ENCODE data around the gene POLA1.

Gene POLA1

GRCh38 chrX:24877854-24878650 lies 184.3 kb downstream of the POLA1 start:
- DNase-seq (ENCODE audit: low spot score), result no peak

GRCh38 chrX:24879679-24880078 lies 186.0 kb downstream of the POLA1 start:
- no peak for DNase-seq (ENCODE audit: low spot score)

- DNase-seq (ENCODE audit: low spot score), result no peak
Measured at GRCh38 chrX:24886916-24887315, 193.2 kb downstream of the POLA1 start.

GRCh38 chrX:24890677-24891076 lies 197.0 kb downstream of the POLA1 start:
- DNase-seq (ENCODE audit: low spot score), result no peak

GRCh38 chrX:24899391-24899790 lies 205.7 kb downstream of the POLA1 start:
- DNase-seq (ENCODE audit: low spot score), result peak; percentile 62

- DNase-seq (ENCODE audit: low spot score), result no peak
Measured at GRCh38 chrX:24900234-24900633, 206.5 kb downstream of the POLA1 start.

GRCh38 chrX:24902806-24903205 lies 209.1 kb downstream of the POLA1 start:
- DNase-seq (ENCODE audit: low spot score), result no peak

GRCh38 chrX:24918715-24919114 lies 225.0 kb downstream of the POLA1 start:
- no peak for DNase-seq (ENCODE audit: low spot score)

- no peak for DNase-seq (ENCODE audit: low spot score)
Measured at GRCh38 chrX:24920769-24921168, 227.1 kb downstream of the POLA1 start.

- no peak for DNase-seq (ENCODE audit: low spot score)
Measured at GRCh38 chrX:24925430-24925829, 231.7 kb downstream of the POLA1 start.

GRCh38 chrX:24927372-24927771 lies 233.7 kb downstream of the POLA1 start:
- DNase-seq (ENCODE audit: low spot score), result no peak

- no peak for DNase-seq (ENCODE audit: low spot score)
Measured at GRCh38 chrX:24928114-24928513, 234.4 kb downstream of the POLA1 start.

GRCh38 chrX:24934279-24934678 lies 240.6 kb downstream of the POLA1 start:
- no peak for DNase-seq (ENCODE audit: low spot score)

GRCh38 chrX:24945009-24945408 lies 251.3 kb downstream of the POLA1 start:
- no peak for DNase-seq (ENCODE audit: low spot score)

GRCh38 chrX:24946369-24946768 lies 252.7 kb downstream of the POLA1 start:
- no peak for DNase-seq (ENCODE audit: low spot score)

- DNase-seq (ENCODE audit: low spot score), result no peak
Measured at GRCh38 chrX:24954732-24955131, 261.0 kb downstream of the POLA1 start.

- DNase-seq (ENCODE audit: low spot score), result no peak
Measured at GRCh38 chrX:24955372-24955930, 261.7 kb downstream of the POLA1 start.

GRCh38 chrX:24956828-24957227 lies 263.1 kb downstream of the POLA1 start:
- no peak for DNase-seq (ENCODE audit: low spot score)

- DNase-seq (ENCODE audit: low spot score), result no peak
Measured at GRCh38 chrX:24961809-24962208, 268.1 kb downstream of the POLA1 start.

GRCh38 chrX:24963823-24964222 lies 270.1 kb downstream of the POLA1 start:
- no peak for DNase-seq (ENCODE audit: low spot score)

GRCh38 chrX:24965372-24965771 lies 271.7 kb downstream of the POLA1 start:
- no peak for DNase-seq (ENCODE audit: low spot score)

GRCh38 chrX:24969812-24970211 lies 276.1 kb downstream of the POLA1 start:
- no peak for DNase-seq (ENCODE audit: low spot score)

- no peak for DNase-seq (ENCODE audit: low spot score)
Measured at GRCh38 chrX:24979081-24979480, 285.4 kb downstream of the POLA1 start.

GRCh38 chrX:24981030-24981429 lies 287.3 kb downstream of the POLA1 start:
- no peak for DNase-seq (ENCODE audit: low spot score)

Data from cerebellar cortex (tissue), 1 donor.